ENCODE measurements around the gene MRGPRF. TPM values are rescaled to one million over a fixed set of nuclear protein-coding genes. Genes with fewer than 3 reads are reported as not detected.

Gene MRGPRF, protein sequence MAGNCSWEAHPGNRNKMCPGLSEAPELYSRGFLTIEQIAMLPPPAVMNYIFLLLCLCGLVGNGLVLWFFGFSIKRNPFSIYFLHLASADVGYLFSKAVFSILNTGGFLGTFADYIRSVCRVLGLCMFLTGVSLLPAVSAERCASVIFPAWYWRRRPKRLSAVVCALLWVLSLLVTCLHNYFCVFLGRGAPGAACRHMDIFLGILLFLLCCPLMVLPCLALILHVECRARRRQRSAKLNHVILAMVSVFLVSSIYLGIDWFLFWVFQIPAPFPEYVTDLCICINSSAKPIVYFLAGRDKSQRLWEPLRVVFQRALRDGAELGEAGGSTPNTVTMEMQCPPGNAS
- total RNA-seq (2014; rRNA removed; shearing (Covaris generic)): 0.05 TPM in 2 replicates

DNA sequence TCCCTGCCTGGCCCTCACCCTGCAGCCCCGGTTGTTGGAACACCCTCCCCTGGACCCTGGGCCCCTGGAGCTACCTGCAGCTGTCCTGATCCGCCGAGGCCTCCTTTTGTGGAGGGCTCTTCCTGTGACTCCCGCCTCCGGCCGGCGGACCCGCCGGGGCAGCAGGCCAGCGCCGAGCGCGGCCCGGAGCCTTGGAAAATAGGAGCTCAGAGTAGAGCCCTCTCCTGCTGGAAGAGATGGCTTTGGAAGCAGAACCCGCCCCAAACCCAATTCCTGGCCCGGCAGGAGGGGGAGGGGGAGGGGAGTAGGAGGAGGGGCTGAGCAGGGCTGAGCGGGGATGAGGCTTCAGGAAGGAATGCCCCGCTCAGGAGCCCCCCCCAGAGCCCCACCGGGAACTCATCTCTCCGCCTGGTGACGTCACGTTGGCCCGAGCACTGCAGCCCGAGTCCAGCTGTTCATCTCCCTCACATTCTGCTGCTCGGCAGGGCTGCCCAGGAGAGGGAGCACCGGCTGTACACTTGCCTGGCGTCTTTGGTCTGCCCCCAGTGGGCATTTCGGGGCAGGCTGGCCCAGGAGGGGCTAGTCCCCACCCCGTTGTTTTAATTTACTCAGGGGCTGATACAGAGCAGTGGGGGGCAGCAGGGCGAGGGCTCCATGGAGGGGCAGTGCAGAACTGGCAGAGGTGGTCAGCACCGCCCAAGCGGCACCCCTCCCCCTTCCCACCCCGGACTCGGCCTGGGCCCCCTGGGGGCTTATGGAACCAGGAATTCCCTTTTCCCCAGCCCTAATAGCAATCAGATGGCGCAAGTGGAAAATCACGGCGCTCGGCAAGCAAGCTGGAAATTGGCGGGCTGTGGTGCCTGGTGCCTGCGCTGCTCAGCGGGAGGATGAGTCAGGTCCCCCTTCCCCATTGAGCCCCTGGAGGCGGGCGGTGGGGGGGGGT lies at the start of gene MRGPRF:
Gene MRGPRF (minus strand): TSS at position 238 of the 943 bp plus-strand sequence. CDS start 3,345 bp downstream, outside the sequence.
- DNase-seq (ENCODE audit: low spot score): no peak

DNA sequence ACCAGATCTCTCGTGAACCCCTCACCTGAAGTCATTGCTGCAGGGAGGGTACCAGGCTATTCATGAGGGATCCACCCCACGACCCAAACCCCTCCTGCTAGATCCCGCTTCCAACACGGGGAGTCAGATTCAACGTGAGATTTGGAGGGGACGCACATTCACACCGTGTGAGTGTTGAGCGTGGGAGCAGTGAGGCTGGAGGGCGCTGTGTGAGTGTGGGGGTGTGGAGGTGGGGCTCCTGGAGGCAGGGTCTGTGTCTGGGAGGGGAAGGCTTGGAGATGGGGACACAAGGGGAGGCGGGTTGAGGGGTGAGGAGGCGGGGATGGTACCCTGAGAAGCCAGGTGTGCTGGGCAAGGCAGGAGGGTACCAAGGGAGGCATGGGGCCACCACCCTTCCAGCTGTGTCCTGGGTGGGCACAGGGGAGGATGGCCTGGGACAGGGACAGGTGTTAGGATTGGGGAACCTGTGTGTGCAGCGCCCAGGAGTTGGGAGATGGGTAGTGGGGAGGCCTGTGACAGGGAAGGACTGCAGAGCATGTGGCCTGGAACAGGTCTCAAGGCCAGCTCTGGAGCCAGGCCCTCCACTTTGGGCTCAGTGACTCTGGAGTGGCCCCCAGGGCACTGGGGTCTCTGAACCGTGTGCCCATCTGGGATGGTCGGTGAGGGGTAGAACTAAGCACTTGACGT lies 49.3 kb upstream of the MRGPRF start:
- DNase-seq (ENCODE audit: low spot score): no peak

DNA sequence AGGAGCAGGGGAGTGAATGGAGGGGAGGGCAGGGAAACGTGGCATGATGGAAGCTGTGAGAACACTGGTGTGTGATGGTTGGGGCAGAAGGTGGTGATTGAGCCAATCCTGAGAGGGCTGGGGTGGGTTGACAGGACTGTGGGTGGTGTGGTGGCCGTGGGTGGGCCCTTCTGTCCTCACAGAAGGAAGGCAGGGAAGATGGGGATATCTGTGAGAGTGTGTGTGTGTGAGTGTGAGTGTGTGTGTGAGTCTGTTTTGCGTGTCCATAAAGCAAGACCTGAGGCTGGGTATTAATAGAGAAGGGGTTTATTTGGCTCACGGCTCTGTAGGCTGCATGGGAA lies 48.6 kb upstream of the MRGPRF start:
- DNase-seq (ENCODE audit: low spot score): no peak

DNA sequence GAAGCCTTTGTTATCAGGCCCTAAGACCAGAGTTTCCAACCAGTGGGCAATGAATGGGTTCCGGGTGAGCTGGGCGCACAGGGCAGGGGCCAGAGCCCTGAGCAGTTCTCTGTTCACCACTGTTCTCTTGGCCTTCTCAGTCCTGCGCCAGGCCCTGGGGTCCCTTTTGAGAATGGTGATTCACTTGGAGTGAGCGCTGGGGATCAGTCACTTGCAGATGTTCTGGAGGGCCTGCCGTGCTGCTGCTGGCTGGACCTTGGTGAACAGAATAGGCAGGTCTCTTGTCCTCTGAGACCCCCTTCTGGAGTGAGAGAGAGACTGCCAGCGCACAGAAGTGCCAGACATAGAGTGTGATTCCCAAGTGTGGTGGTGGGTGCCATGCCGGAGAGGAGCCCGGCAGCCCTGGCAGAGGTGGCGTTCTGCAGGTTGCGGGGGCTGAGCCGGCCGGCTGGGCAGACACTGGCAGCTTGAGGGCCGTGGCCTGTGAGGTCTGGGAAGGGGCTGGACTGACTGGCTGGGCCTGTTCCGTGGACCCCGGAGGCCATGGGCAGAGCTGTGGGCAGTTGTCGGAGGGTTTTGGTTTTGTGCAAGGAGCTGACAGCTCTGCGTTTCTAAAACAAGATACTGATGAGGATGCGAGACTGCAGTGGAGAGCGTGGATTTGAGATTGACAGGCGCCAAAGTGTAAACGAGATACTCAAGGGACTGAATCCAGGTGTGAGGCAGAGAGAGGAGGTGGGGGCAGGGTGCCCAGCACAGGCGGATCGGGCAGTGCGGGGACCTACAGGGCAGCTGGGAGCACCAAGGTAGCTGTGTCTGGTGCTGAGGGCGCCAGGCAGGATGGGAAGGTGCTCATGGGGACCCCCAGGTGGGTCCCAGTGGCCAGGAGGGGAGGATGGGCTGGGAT lies 48.0 kb upstream of the MRGPRF start:
- DNase-seq (ENCODE audit: low spot score): no peak

DNA sequence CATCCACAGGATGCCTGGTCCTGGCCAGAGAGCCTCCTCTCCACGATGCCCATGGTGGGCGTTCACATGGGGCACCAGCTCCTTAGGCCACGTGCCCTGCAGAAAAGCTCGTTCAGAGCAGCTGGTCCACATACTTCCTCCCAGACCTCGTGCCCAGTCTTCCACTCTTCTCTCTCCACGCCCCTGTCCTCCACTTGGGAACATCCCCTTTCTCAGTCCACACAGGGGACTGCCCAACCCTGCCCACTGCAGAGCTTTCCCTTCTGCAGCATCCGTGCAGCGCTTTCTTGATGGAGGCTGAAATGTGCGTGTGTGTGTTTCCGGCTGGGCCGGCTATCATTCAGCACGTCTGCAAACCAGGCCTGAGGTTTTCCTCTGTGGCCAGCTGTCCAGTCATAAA lies 46.9 kb upstream of the MRGPRF start:
- no peak for DNase-seq (ENCODE audit: low spot score)

DNA sequence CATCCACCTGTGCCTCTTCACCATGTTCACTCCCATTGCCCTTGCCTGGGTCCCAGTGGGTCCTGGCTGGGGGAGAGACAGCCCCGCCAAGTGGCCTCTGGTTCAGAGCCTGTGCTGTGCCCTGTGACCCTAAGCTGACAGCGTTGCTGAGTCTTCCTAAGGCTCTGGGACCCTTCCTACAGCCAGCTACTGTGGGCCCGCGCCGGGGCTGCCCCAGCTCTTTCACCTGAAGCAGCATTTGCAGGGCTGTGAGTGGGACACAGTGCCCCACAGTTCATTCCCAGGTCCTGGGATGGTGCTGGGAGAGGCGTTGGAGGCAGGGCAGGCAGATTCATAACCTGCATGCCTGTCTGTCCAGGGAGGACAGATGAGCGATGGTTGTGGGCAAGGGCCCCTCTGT lies 46.4 kb upstream of the MRGPRF start:
- DNase-seq (ENCODE audit: low spot score): no peak

DNA sequence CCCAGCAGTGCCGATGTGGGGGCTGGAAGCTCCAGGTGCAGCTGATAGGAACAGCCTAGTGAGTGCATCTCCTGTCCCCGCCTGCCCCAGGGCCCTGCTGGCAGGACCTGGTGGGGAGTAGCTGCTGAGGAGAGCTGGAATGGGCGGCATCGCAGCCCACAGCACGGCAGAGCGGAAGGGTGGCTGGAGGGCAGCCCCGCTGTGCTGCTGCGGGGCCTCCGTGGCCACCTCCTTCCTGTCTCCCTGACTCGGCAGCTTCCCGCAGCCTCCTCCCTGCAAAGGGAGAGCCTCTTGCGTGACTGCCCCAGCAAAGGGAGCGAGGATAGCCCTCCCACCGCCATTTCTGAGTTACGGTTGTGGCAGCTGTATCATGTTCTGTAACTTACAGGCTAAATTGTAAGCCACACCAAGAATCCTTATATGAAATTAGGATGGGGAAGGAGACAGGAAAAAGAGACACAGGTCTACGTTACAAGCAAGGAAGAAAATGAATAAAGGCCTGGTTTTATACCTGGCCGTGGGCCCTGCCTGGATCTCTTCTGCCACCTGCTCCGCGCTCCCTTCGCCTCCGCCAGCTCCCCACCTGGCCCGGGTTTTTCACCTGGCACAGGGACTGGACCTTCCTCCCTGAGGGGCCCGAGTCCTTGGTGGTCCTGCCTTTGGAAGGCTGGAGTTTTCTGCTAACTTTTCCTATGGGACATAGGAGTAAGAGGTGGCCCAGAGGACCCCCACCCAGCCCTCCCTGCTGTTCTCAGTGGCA lies 45.6 kb upstream of the MRGPRF start:
- no peak for DNase-seq (ENCODE audit: low spot score)

DNA sequence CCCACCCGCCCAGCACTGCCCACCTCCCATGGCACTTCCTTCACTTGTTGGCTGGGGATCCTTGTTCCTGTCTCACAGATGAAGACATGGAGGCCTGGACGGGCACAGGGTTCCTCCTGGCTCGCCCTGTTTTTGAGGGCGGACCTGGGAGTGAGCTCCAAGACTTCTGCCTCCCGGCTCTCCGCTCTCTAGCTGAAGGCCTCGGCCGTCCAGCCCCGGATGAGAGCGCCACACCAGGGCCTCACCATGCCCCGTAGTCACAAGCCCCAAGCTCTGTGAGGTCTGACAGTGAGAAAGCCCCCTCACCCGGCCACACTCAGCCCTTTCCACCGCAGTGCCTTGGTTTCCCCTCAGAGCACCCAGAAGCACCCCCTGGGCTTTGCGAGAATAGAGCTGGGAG lies 44.8 kb upstream of the MRGPRF start:
- no peak for DNase-seq (ENCODE audit: low spot score)

DNA sequence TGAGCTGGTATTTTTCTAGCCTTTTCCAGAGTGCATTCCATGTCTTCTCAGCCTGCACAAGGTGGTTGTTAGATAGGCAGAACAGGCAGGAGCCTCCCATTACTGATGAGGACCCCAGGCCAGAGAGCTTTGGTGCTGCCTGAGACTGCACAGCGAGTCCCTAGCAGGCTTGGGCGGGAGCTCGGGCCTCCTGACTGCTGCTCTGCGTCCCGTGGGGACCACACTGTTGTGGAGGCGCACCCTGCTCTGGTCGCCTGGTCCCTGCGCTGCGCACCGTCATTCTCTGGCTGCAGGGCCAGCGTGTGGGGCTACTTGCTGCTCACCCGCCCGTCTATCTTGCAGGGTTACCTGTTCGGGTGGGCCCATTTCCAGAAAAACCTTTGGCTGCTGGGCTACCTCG lies 44.2 kb upstream of the MRGPRF start:
- DNase-seq (ENCODE audit: low spot score): no peak

DNA sequence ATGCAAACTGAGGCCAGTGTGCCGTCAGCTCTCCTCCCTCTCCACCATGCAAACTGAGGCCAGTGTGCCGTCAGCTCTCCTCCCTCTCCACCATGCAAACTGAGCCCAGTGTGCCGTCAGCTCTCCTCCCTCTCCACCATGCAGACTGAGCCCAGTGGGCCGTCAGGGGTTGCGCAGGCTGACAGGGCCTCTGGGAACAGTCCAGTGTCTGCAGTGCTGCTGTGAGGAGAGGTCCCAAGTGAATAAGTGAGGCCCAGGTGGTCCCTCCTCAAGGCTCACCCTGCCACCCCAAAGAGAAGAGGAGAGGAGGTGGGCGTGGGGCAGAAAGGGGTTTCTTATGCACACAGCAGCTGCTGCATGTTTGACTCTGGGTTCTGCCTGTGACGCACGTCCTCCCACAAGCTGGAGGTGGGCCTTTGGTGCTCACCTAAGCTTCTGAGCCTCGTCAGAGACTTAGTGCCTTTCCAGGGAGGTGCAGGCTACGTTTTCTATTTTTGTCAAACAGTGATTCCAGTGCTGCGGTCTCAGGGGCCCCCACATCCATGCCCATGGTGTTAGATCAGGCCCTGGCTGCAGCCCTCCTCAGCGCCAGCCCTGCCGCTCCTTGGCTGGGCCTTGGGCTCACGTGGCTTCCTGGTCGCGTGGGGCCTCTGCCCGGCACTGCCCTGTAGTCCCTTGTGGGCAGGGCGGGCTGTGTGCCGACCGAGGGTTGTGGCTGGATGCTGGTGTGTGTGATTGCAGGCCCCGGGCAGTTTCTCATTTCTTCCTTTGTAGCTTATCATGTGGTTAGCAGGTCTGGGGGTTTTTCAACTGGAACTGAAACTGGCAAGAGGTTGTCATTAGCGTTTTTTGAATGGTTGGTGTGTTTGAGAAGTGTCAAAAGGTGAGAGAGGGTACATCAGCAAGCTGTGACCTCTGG lies 42.8 kb upstream of the MRGPRF start:
- DNase-seq (ENCODE audit: low spot score): peak; percentile 17

DNA sequence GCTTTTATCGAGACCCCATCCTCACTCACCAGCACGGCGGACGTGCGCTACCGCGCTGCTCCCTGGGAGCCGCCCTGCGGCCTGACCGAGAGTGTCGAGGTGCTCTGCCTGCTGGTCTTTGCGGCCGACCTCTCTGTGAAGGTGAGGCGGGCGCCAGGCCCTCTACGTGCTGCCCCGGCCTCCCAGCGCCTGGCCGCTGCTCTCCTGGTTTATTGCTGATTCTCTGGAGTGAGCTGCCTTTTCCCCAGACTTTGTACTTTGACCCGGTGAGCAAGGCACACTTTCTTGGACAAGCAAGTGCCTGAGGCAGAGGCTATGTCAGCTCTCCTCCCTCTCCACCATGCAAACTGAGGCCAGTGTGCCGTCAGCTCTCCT lies 42.2 kb upstream of the MRGPRF start:
- DNase-seq (ENCODE audit: low spot score): peak; percentile 53

DNA sequence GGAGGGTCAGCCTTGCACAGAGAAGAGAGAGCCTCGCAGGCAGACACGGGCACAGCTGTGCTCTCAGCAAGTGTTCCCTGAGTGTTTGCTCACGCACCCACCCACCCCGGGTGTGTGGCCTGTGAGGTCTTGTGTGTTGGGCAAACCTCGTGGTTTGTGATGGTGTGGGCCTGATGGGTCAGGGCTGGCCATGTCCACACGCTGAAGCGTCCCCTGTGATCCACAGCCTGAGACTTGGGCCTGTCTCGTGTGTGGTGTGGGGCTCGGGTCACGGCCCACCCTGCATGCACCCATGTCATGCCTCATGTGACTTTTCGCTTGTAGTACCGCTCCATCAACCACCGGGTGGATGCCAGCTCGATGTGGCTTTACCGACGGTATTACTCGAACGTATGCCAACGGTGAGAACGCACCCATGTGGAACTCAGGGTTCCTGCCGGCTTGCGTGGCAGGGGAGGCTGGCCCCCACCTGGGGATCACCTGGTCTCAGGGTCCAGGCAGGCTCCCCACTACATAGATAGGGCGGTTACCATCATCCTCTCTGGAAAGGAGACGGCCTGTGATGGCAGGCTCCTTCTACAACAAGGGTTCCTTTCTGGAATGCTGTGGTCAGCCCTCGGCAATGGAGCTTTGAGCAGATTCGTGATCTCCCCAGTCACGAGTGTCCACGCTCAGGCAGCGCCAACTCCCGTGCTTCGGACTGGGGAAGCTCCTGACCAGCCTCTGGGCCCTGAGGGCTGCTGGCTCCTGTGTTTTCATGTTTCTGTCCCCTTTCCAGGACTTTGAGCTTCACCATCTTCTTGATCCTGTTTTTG lies 41.6 kb upstream of the MRGPRF start:
- DNase-seq (ENCODE audit: low spot score): no peak

DNA sequence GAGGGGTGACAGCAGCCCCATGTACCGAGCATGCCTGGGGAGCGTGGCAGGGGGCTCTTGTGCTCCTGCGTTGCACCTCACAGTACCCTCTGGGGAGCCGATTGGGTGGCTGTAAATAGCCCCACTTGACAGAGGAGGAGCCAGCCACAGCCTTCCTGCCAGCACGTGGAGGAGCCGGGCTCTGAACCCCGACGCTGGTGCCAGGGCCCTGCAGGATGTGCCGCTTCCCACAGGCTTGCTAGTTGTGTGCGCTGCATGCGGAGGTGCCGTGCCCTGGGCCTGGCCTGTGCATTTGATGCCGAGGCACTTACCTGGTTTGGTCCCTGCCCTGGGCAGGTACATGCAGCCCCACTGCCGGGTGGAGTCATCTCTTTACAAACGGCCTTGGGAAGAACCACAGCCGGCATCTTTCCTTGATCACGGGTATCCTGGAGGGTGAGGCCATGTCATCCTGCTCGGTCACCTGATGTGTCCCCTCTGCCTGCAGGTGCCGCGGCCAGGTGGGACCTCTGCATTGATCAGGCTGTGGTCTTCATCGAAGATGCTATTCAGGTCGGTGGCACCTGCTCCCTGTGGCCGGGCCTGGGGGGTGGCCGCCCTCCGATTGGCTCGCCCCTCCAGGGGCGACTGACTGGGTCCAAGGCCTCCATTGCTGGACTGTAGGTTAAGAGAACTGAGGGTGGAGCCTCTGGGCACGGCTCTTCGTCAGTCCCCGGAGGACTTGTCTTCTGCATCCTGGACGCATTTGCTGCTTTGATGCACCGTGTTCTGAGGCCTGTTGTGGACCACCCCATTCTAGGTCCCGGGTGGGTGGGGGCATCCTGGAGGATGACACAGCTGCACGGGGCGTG lies 40.7 kb upstream of the MRGPRF start:
- DNase-seq (ENCODE audit: low spot score): no peak

DNA sequence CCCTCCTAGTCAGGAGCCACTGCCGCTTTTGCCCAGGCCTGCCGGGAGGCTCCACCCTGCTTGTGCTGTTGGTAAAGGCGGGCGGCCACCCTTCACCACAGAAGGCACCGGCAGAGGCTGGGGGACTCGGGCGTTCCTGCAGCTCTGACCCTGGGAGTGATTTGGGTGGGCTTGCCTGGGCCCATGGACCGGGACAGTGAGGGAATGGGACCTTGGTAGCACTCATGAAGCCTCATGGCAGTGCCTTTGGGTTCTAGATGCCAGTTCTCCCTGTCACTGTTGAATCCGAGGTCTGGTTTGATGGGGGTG lies 40.1 kb upstream of the MRGPRF start:
- no peak for DNase-seq (ENCODE audit: low spot score)

DNA sequence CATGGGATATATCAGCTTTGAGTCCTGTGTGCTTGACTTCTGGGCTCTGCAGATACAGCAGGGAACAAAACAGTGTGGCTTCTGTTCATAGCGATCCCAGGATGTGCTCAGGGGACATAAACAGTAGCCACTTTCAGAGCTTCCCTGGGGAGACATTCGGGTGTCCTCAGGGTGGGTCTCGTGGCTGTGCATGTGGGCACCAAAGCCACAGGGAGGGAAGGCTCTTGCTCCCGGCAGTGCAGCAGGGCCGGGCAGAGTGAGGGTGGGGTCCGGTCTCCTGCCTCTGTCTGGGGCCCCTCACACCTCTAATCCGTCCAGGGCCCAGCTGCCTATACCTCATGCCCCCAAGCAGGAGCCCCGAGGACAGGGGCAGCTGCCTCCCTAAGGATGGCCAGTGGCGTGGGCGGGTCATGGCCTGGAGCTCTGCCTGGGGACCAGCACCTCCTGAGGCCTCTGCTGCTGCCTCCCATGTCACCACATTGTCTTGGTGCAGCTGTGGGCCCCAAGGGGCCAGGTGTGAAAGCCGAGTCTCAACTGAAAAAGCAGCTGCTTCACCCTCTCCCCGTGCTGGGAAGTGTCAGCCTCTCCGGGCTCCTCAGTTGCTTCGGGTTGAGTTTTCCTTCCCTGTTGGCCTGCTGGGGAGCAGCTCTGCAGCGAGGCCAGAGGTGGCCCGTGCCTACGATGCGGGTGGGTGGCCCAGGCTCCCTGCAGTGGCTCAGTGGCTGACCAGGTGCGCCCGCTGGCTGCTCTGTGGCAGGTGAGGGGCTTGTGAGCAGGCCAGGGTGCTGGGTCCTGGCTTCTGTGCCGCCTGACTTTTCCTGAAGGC lies 39.5 kb upstream of the MRGPRF start:
- no peak for DNase-seq (ENCODE audit: low spot score)

DNA sequence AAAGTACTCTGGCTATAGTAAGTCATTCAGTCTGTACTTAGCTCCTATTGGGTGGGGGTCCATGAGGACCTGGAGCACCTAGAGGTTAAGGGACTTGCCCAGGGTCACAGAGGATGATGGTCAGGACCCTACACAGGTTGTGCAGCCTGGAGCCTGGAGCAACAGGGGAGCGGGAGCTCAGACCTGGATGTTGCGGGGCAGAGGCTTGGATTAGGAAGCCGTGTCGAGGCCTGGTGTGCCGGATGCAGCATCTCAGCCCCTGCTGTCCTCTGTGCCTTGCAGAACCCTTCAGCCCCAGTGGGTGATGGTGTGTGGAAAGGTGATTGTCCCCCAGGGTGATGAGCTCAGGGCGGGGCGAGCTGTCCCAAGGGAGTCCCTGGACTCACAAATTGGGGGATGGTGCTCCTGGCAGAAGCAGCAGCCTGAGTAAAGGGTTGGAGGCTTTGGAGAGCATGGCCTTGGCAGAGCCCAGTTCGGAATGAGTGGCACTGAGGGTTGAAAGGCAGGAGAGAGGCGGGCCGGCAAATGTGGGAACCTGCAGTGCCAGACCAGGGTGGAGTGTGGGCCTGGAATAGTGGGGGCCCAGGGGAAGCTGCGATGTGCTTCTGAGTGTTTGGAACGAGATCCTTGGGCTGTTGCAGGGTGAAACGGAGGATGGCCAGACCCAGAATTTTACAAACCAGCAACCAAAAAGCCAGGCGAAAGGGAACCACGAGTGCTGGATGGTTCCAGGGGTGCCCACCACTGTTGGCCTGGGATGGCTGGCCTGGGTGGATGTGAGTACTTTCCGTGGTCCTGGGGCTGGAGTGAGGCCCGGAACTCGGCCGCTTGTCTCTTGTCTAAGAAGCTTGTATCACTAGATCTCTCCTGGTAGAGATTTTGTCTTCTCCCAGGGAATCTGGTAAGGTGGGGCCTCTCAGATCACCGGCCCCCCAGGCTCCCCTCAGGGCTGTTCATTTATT lies 38.6 kb upstream of the MRGPRF start:
- no peak for DNase-seq (ENCODE audit: low spot score)
